CD4-positive, alpha-beta T cell treated with Interleukin-17A for 4 hours (primary cell): ENCODE measurements around the gene GOLPH3L.
"Not testable (repeated sequence)": the region's sequence is repeated elsewhere in the genome, so short reads cannot be mapped to it uniquely, and the experiment has no call there.

Source experiments
- DNase-seq: peaks from one replicate; pipeline ENCODE4 v3.0.0-alpha.2; 2020; ENCODE audit warnings: mixed read lengths

The GOLPH3L gene

GRCh38 chr1:150696995-150697927 is at the start of gene GOLPH3L:
Gene GOLPH3L, minus strand, starts transcription at chr1:150697154. Its CDS starts 2,316 bp downstream, at chr1:150694838.
- peak; percentile 89 for DNase-seq

GRCh38 chr1:150730130-150730721 is 33.3 kb upstream of the GOLPH3L start:
- DNase-seq, result no peak

- DNase-seq, result no peak
Measured at GRCh38 chr1:150724336-150724735, 27.4 kb upstream of the GOLPH3L start.

- no peak for DNase-seq
Measured at GRCh38 chr1:150720703-150721102, 23.7 kb upstream of the GOLPH3L start, which contains the start of gene HORMAD1. Gene HORMAD1, minus strand, starts transcription at chr1:150720895. Its CDS starts 1,390 bp downstream, at chr1:150719505.

GRCh38 chr1:150720098-150720497 is 23.1 kb upstream of the GOLPH3L start:
- DNase-seq, result no peak

- DNase-seq, result no peak
Measured at GRCh38 chr1:150718225-150718891, 21.4 kb upstream of the GOLPH3L start.

GRCh38 chr1:150709031-150709430 is 12.1 kb upstream of the GOLPH3L start:
- DNase-seq, result not testable (repeated sequence)

GRCh38 chr1:150708595-150708994 is 11.6 kb upstream of the GOLPH3L start:
- DNase-seq, result no peak

- DNase-seq, result no peak
Measured at GRCh38 chr1:150706091-150706490, 9.1 kb upstream of the GOLPH3L start.

- DNase-seq, result no peak
Measured at GRCh38 chr1:150703427-150703826, 6.5 kb upstream of the GOLPH3L start.

- no peak for DNase-seq
Measured at GRCh38 chr1:150696590-150696989, 364 bp downstream of the GOLPH3L start.

GRCh38 chr1:150696162-150696561 is 792 bp downstream of the GOLPH3L start:
- DNase-seq, result no peak

- DNase-seq, result no peak
Measured at GRCh38 chr1:150695561-150695960, 1.4 kb downstream of the GOLPH3L start.

GRCh38 chr1:150692720-150693119 is 4.2 kb downstream of the GOLPH3L start:
- DNase-seq, result no peak

- no peak for DNase-seq
Measured at GRCh38 chr1:150688763-150689162, 8.2 kb downstream of the GOLPH3L start.

- DNase-seq, result no peak
Measured at GRCh38 chr1:150686275-150686674, 10.7 kb downstream of the GOLPH3L start.

GRCh38 chr1:150683914-150684313 is 13.0 kb downstream of the GOLPH3L start:
- DNase-seq, result peak; percentile 7

- DNase-seq, result no peak
Measured at GRCh38 chr1:150678988-150679387, 18.0 kb downstream of the GOLPH3L start.

- DNase-seq, result no peak
Measured at GRCh38 chr1:150674881-150675280, 22.1 kb downstream of the GOLPH3L start.

GRCh38 chr1:150663321-150663720 is 33.6 kb downstream of the GOLPH3L start:
- DNase-seq, result no peak

- no peak for DNase-seq
Measured at GRCh38 chr1:150662811-150663210, 34.1 kb downstream of the GOLPH3L start.

GRCh38 chr1:150661156-150661555 is 35.8 kb downstream of the GOLPH3L start:
- no peak for DNase-seq

- no peak for DNase-seq
Measured at GRCh38 chr1:150660584-150660983, 36.4 kb downstream of the GOLPH3L start.
